ENCODE results near the gene NRL.
"Not testable (repeated sequence)": the region's sequence is repeated elsewhere in the genome, so short reads cannot be mapped to it uniquely, and the experiment has no call there.

NRL gene

GRCh38 chr14:24123424-24124417 is 9.0 kb upstream of the NRL start:
- no peak for DNase-seq

GRCh38 chr14:24122898-24123297 is 8.1 kb upstream of the NRL start:
- no peak for DNase-seq

GRCh38 chr14:24122416-24122815 is 7.7 kb upstream of the NRL start:
- no peak for DNase-seq

- DNase-seq, result no peak
Measured at GRCh38 chr14:24121210-24121609, 6.5 kb upstream of the NRL start.

- no peak for DNase-seq
Measured at GRCh38 chr14:24119691-24120090, 4.9 kb upstream of the NRL start.

GRCh38 chr14:24117179-24117578 is 2.4 kb upstream of the NRL start:
- no peak for DNase-seq

GRCh38 chr14:24116128-24116814 is 1.5 kb upstream of the NRL start:
- no peak for DNase-seq

GRCh38 chr14:24115422-24116127 is 826 bp upstream of the NRL start:
- no peak for DNase-seq

GRCh38 chr14:24113801-24114531 is 783 bp downstream of the NRL start:
- peak; percentile 87 to 95 for DNase-seq

- DNase-seq, result no peak
Measured at GRCh38 chr14:24113379-24113800, 1.4 kb downstream of the NRL start.

GRCh38 chr14:24110523-24110922 is 4.2 kb downstream of the NRL start:
- DNase-seq, result no peak

- DNase-seq, result no peak
Measured at GRCh38 chr14:24110060-24110459, 4.7 kb downstream of the NRL start.

- no peak for DNase-seq
Measured at GRCh38 chr14:24108336-24108874, 6.3 kb downstream of the NRL start.

- no peak for DNase-seq
Measured at GRCh38 chr14:24106672-24107271, 8.0 kb downstream of the NRL start.

GRCh38 chr14:24105609-24106239 is 9.0 kb downstream of the NRL start:
- not testable (repeated sequence) for DNase-seq

GRCh38 chr14:24103451-24103850 is 11.3 kb downstream of the NRL start:
- no peak for DNase-seq

- no peak for DNase-seq
Measured at GRCh38 chr14:24102357-24103048, 12.2 kb downstream of the NRL start.

GRCh38 chr14:24100982-24101494 is 13.7 kb downstream of the NRL start:
- DNase-seq, result no peak

- DNase-seq, result no peak
Measured at GRCh38 chr14:24100197-24100981, 14.4 kb downstream of the NRL start.

All from SW 1271 (cell line).